HEK293 (cell line): ENCODE results near the gene ISG15.

Experiments used
- CTCF ChIA-PET: fragments of 350-600 bp; formaldehyde crosslinking; extraction: SDS; loops from one replicate; lab custom pipeline; 2021; ENCODE audit warnings: antibody characterized with exemption; lab: Yijun Ruan, JAX
- POLR2A ChIA-PET: fragments of 300-600 bp; formaldehyde crosslinking; extraction: SDS; loops from one replicate; lab custom pipeline; 2020; ENCODE audit warnings: antibody characterized with exemption, inconsistent platforms; lab: Yijun Ruan, JAX
- H3K27ac ChIP-seq: fragments of 200-500 bp; sonication (Bioruptor generic); 2 replicates; pipeline ENCODE4 v1.5.1; 2014; ENCODE audit warnings: low read depth, low read length, control low read depth, inconsistent platforms; ENCODE audit errors: extremely low read depth
- H3K36me3 ChIP-seq, 2 experiments: fragments of 200-500 bp in 1 of 2; sonication (Bioruptor generic) in 1 of 2; 1 replicate in 1 of 2; 2 replicates in 1 of 2; pipeline ENCODE4 v1.5.1; 2014 to 2017; ENCODE audit warnings: inconsistent platforms in 2 of 2, low read length in 2 of 2; ENCODE audit not compliant: control insufficient read depth in 2 of 2, insufficient read depth in 1 of 2
- H3K4me1 ChIP-seq: fragments of 200-500 bp; sonication (Bioruptor generic); 2 replicates; pipeline ENCODE4 v1.5.1; 2014; ENCODE audit warnings: mild to moderate bottlenecking, low read length, inconsistent platforms; ENCODE audit not compliant: control insufficient read depth, insufficient read depth
- H3K4me3 ChIP-seq: 2 replicates; pipeline ENCODE4 v1.5.1; 2011; ENCODE audit warnings: low read depth, mild to moderate bottlenecking, control low read depth, low read length, moderate library complexity
- H3K9me3 ChIP-seq: fragments of 200-500 bp; sonication (Bioruptor generic); 2 replicates; pipeline ENCODE4 v1.5.1; 2014; ENCODE audit warnings: low read depth, low read length, inconsistent platforms; ENCODE audit not compliant: control insufficient read depth, insufficient read depth
- BCL11A ChIP-seq: fragments of 450-650 bp; formaldehyde crosslinking; IDR thresholded peaks from 2 replicates; pipeline ENCODE4 v1.5.1; 2016; ENCODE audit warnings: low read depth, missing biosample characterization, missing genetic modification characterization
- BCL11B ChIP-seq: fragments of 450-650 bp; formaldehyde crosslinking; IDR thresholded peaks from 2 replicates; pipeline ENCODE4 v1.5.1; 2016; ENCODE audit warnings: low read depth, missing biosample characterization, missing genetic modification characterization
- EGR2 ChIP-seq: fragments of 450-650 bp; formaldehyde crosslinking; IDR thresholded peaks from 2 replicates; pipeline ENCODE4 v1.5.1; 2016; ENCODE audit warnings: low read depth, missing biosample characterization, missing genetic modification characterization
- GLIS2 ChIP-seq: fragments of 450-650 bp; formaldehyde crosslinking; IDR thresholded peaks from 2 replicates; pipeline ENCODE4 v1.5.1; 2016; ENCODE audit warnings: missing biosample characterization, missing genetic modification characterization
- KLF16 ChIP-seq: fragments of 450-650 bp; formaldehyde crosslinking; IDR thresholded peaks from 2 replicates; pipeline ENCODE4 v1.5.1; 2017; ENCODE audit warnings: missing biosample characterization, missing genetic modification characterization
- KLF8 ChIP-seq: fragments of 450-650 bp; formaldehyde crosslinking; IDR thresholded peaks from 2 replicates; pipeline ENCODE4 v1.5.1; 2016; ENCODE audit warnings: missing biosample characterization, missing genetic modification characterization
- KLF9 ChIP-seq: fragments of 450-650 bp; formaldehyde crosslinking; IDR thresholded peaks from 2 replicates; pipeline ENCODE4 v1.5.1; 2016; ENCODE audit warnings: missing biosample characterization, missing genetic modification characterization, low read depth
- SCRT2 ChIP-seq: fragments of 450-650 bp; formaldehyde crosslinking; IDR thresholded peaks from 2 replicates; pipeline ENCODE4 v1.5.1; 2016; ENCODE audit warnings: missing biosample characterization, missing genetic modification characterization
- ZBTB1 ChIP-seq: fragments of 450-650 bp; formaldehyde crosslinking; IDR thresholded peaks from 2 replicates; pipeline ENCODE4 v1.5.1; 2016; ENCODE audit warnings: missing biosample characterization, missing genetic modification characterization
- ZBTB7A ChIP-seq: fragments of 450-650 bp; formaldehyde crosslinking; IDR thresholded peaks from 2 replicates; pipeline ENCODE4 v1.5.1; 2016; ENCODE audit warnings: low read depth, missing biosample characterization, missing genetic modification characterization
- ZFHX2 ChIP-seq: fragments of 450-650 bp; formaldehyde crosslinking; conservative IDR thresholded peaks from 2 replicates; pipeline ENCODE4 v1.5.1; 2016; ENCODE audit warnings: missing biosample characterization, missing genetic modification characterization
- ZFP37 ChIP-seq: fragments of 450-650 bp; formaldehyde crosslinking; IDR thresholded peaks from 2 replicates; pipeline ENCODE4 v1.5.1; 2016; ENCODE audit warnings: missing biosample characterization, missing genetic modification characterization
- ZNF549 ChIP-seq: fragments of 450-650 bp; IDR thresholded peaks from 2 replicates; pipeline ENCODE4 v1.5.1; 2018; ENCODE audit warnings: missing biosample characterization, missing genetic modification characterization, mild to moderate bottlenecking, inconsistent platforms, moderate library complexity
- ZNF585B ChIP-seq: fragments of 450-650 bp; formaldehyde crosslinking; IDR thresholded peaks from 2 replicates; pipeline ENCODE4 v1.5.1; 2016; ENCODE audit warnings: missing biosample characterization, missing genetic modification characterization
- ZNF600 ChIP-seq: fragments of 450-650 bp; formaldehyde crosslinking; IDR thresholded peaks from 2 replicates; pipeline ENCODE4 v1.5.1; 2016; ENCODE audit warnings: missing biosample characterization, missing genetic modification characterization
- ZNF677 ChIP-seq: fragments of 450-650 bp; IDR thresholded peaks from 2 replicates; pipeline ENCODE4 v1.5.0; 2018; ENCODE audit warnings: missing biosample characterization, mild to moderate bottlenecking, missing genetic modification characterization, moderate library complexity
- TF ChIP-seq, protein P1 (sequence below): fragments of 450-650 bp; formaldehyde crosslinking; IDR thresholded peaks from 2 replicates; pipeline ENCODE4 v1.5.1; 2016; ENCODE audit warnings: missing biosample characterization, missing genetic modification characterization, borderline replicate concordance

ISG15 gene

DNA sequence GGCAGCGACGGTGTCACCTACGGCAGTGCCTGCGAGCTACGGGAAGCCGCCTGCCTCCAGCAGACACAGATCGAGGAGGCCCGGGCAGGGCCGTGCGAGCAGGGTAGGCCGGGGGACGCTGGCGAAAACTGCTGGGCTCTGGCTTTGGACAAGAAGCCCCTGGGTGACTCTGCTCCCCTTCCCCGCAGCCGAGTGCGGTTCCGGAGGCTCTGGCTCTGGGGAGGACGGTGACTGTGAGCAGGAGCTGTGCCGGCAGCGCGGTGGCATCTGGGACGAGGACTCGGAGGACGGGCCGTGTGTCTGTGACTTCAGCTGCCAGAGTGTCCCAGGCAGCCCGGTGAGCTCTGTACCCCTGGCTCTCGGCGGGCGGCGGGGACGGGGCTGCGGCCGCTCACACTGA, 30.6 kb downstream of the ISG15 start:
- no peaks in the 10 kb centered on the region for H3K4me1 ChIP-seq
- peaks cover 0 to 62% of the 10 kb centered on the region in 2 experiments; a peak in 1 of 3 replicates for H3K36me3 ChIP-seq

DNA sequence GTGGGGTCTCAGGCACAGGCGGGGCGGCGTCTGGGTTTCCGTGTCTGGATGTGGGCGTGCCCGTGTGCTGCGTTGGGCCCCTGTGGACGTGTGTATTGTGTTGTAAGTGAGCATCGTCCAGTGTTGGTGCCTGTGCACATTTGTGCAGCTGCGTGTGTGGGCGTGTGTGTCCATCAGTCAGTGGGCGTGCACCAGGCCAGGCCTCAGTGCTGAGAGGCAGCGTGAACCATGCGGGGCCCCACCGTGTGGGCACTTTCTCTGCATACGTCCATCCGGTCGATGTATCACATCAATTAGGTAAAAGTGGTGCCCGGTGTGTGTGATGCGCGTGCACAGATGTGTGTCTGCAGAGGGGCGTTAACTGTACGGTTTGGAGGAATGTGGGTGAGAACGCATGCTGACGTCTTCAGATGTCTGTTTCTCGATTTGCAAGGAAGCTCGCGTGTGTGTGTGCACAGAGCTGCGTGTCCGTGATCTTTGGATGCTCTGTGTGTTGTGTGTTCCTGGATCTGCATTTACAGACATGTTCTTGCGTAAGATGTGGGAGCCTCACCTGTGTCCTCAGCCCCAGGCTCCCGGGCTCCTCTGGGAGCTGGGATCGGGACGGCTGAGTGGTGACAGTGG, 31.3 kb downstream of the ISG15 start:
- no peaks in the 10 kb centered on the region for H3K9me3 ChIP-seq
- no peak overlapping the region for H3K4me3 ChIP-seq
- ChIA-PET CTCF (interaction anchor here (0.5 to 0.6 kb wide), 2 partner anchors 17 to 546 kb away, joined by 3 to 5 read pairs; no protein-coding TSS in a partner anchor), POLR2A (interaction anchor here (0.7 kb wide), 1 partner anchor 14 kb away, joined by 3 read pairs; no protein-coding TSS in a partner anchor)
- no peaks in the 10 kb centered on the region for H3K4me1 ChIP-seq
- peaks cover 0 to 66% of the 10 kb centered on the region in 2 experiments; a peak in 1 of 3 replicates for H3K36me3 ChIP-seq
- TF ChIP-seq EGR2 (tag by site-specific recombination) = peak; percentile 44; the same call in 1 of the 2 replicates
- TF ChIP-seq ZNF585B = no peak
- TF ChIP-seq ZFHX2 (tag by site-specific recombination) = peak; percentile 72
- TF ChIP-seq KLF8 (tag by site-specific recombination) = peak; percentile 34; the same call in 1 of the 2 replicates
- TF ChIP-seq KLF9 (tag by site-specific recombination) = peak; percentile 58; the same call in 1 of the 2 replicates
- TF ChIP-seq ZBTB7A (tag by site-specific recombination) = no peak
- TF ChIP-seq, protein P1, sequence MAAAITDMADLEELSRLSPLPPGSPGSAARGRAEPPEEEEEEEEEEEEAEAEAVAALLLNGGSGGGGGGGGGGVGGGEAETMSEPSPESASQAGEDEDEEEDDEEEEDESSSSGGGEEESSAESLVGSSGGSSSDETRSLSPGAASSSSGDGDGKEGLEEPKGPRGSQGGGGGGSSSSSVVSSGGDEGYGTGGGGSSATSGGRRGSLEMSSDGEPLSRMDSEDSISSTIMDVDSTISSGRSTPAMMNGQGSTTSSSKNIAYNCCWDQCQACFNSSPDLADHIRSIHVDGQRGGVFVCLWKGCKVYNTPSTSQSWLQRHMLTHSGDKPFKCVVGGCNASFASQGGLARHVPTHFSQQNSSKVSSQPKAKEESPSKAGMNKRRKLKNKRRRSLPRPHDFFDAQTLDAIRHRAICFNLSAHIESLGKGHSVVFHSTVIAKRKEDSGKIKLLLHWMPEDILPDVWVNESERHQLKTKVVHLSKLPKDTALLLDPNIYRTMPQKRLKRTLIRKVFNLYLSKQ = no peak
- H3K27ac ChIP-seq = no peak overlapping the region

More for the DNA sequence above, 30.6 kb downstream of the ISG15 start:
- no peak overlapping the region for H3K4me3 ChIP-seq
- no peak for TF ChIP-seq ZFHX2 (tag by site-specific recombination)
- TF ChIP-seq ZNF677 (tag by site-specific recombination) = no peak
- TF ChIP-seq ZNF600 (tag by site-specific recombination) = 0 out of 2 replicates have a peak, but pooled peaks have one; percentile 22
- TF ChIP-seq, all 188 proteins: peak for 1
- POLR2A ChIA-PET = no interaction called here
- CTCF ChIA-PET = interaction anchor here (0.6 kb wide), 1 partner anchor 17 kb away, joined by 3 read pairs; no protein-coding TSS in a partner anchor
- no peak overlapping the region for H3K27ac ChIP-seq
- no peaks in the 10 kb centered on the region for H3K9me3 ChIP-seq

DNA sequence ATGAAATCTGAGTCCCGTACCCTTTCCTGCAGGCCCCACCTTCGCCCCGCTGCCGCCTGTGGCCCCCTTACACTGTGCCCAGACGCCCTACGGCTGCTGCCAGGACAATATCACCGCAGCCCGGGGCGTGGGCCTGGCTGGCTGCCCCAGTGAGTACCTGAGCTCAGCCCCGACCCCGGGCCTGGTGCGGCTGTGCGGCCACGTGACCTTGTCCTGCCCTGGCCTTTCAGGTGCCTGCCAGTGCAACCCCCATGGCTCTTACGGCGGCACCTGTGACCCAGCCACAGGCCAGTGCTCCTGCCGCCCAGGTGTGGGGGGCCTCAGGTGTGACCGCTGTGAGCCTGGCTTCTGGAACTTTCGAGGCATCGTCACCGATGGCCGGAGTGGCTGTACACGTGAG, 31.8 kb downstream of the ISG15 start:
- no peak overlapping the region for H3K4me3 ChIP-seq
- POLR2A ChIA-PET = no interaction called here
- TF ChIP-seq BCL11B (peak; percentile 82; the same call in 1 of the 2 replicates), ZFP37 (tag by site-specific recombination) (no peak)
- TF ChIP-seq, all 188 proteins: peak for 1
- no peaks in the 10 kb centered on the region for H3K9me3 ChIP-seq
- CTCF ChIA-PET = no interaction called here
- peaks cover 0 to 68% of the 10 kb centered on the region in 2 experiments; a peak in 1 of 3 replicates for H3K36me3 ChIP-seq
- H3K27ac ChIP-seq = no peak overlapping the region
- H3K4me1 ChIP-seq = no peaks in the 10 kb centered on the region

DNA sequence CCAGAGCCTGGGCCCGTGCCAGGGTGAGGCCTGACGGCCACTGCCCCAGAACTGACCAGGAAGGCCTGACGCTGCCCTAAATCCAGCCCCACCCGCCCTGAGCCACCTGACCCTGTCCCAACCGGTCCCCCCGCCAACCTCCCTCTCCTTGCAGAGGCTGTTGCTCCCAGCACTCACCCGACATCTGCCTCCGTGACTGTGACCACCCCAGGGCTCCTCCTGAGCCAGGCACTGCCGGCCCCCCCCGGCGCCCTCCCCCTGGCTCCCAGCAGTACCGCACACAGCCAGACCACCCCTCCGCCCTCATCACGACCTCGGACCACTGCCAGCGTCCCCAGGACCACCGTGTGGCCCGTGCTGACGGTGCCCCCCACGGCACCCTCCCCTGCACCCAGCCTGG, 32.9 kb downstream of the ISG15 start:
- POLR2A ChIA-PET = no interaction called here
- CTCF ChIA-PET = no interaction called here
- Histone ChIP-seq H3K9me3 (no peaks in the 10 kb centered on the region), H3K4me3 (no peak overlapping the region), H3K36me3 (peaks cover 0 to 77% of the 10 kb centered on the region in 2 experiments; a peak in 1 of 3 replicates), H3K4me1 (no peaks in the 10 kb centered on the region), H3K27ac (no peak overlapping the region)
- TF ChIP-seq GLIS2 (tag by site-specific recombination) (peak; percentile 24; the same call in 1 of the 2 replicates), ZBTB1 (no peak)

DNA sequence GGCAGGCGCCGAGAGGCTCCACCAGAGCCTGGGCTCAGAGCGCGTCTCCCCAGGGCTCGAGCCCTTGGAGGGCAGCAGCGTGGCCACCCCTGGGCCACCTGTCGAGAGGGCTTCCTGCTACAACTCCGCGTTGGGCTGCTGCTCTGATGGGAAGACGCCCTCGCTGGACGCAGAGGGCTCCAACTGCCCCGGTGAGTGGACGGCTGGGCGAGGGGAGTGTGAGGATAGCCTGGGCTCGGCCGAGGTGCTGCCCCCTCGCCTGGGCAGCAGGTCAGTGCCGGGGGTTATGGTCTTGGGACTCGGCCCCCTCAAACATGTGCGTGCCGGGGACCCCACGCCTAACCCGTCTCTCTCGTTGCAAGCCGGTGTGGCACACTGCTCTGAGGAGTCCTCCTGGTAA, 33.5 kb downstream of the ISG15 start:
- Histone ChIP-seq H3K4me1 (no peaks in the 10 kb centered on the region), H3K36me3 (peaks cover 0 to 81% of the 10 kb centered on the region in 2 experiments; a peak in 1 of 3 replicates), H3K27ac (no peak overlapping the region), H3K9me3 (no peaks in the 10 kb centered on the region), H3K4me3 (no peak overlapping the region)
- ChIA-PET POLR2A (no interaction called here), CTCF (no interaction called here)
- TF ChIP-seq KLF16 (tag by site-specific recombination) (no peak), BCL11A (tag by site-specific recombination) (0 out of 2 replicates have a peak, but pooled peaks have one; percentile 14), SCRT2 (peak; percentile 48; the same call in 1 of the 2 replicates), ZNF549 (tag by site-specific recombination) (no peak)
